ENCODE measurements around the gene CATSPERD.
A peak's percentile ranks its signal among the peaks of the same experiment; 100 is the strongest.

The CATSPERD gene

GRCh38 chr19:5827342-5827890, 107.0 kb downstream of the CATSPERD start:
- DNase-seq (ENCODE audit: low read depth): no peak

- DNase-seq (ENCODE audit: low read depth): peak; percentile 13
Observed at GRCh38 chr19:5827891-5828660, 107.6 kb downstream of the CATSPERD start.
